Erythroblast (primary cell): ENCODE results near the gene PIH1D1.

Experiments used
- GATA1 ChIP-seq: IDR thresholded peaks from 2 replicates; pipeline ENCODE4 v1.6.1; 2011; ENCODE audit warnings: low read depth, mild to moderate bottlenecking, control low read depth, low read length, moderate library complexity
- POLR2A ChIP-seq: IDR thresholded peaks from 2 replicates; pipeline ENCODE4 v1.6.1; 2011; ENCODE audit warnings: mild to moderate bottlenecking, low read length

GRCh38 chr19:49434907-49435583 lies 16.6 kb downstream of the PIH1D1 start:
- TF ChIP-seq POLR2A (no peak), GATA1 (no peak)
